NCI-H82 treated with DMSO at 0.1 percent for 48 hours (cell line): ENCODE measurements around the gene RAB40C.
"Not testable (repeated sequence)": the region's sequence is repeated elsewhere in the genome, so short reads cannot be mapped to it uniquely, and the experiment has no call there.

Experiments
- DNase-seq: peaks from one replicate; lab custom pipeline; 2025; ENCODE audit not compliant: unreplicated experiment; lab: John Stamatoyannopoulos, UW

Gene RAB40C

DNA sequence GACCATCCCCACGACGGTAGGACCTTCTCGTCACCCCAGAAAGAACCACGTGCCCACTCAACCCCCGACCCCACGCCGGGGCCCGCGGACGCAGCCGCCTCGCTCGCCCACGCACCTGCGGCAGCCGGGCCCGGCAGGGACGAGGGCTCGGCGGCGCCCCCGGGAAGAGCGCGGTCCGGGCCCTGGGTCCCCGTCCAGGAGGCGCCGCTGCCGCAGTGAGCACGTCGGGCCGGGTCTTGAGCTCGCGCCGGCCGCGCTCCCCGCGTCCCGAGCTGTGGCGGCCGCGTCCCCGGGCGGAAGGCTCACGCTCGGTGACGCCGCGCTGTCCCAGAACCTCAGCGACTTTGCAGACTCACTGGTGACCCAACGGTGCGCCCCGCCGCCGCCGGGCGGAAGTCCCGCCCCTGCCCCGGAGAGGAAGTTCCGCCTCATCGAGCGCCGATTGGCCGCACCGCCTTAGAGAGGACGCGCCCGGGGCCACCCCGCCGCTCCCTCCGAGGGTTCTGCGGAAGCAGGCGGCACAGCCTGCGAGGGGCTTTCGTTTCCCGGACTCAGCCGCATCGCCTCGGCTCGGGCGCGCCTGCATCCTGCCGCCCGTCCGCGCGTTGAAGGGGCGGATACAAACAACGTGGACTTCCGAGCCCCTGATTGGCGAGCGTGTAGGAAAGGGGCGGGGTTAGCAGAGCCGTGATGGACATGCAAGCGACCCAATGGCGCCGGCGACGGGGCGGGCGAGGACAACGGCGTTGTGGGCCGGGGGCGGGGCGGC is 793 bp upstream of the RAB40C start:
- DNase-seq = peak; percentile 87

GRCh38 chr16:590188-590814 is 435 bp downstream of the RAB40C start:
- no peak for DNase-seq

GRCh38 chr16:590815-591200 is 942 bp downstream of the RAB40C start:
- DNase-seq = no peak

- no peak for DNase-seq
Observed at GRCh38 chr16:591231-591630, 1.4 kb downstream of the RAB40C start.

GRCh38 chr16:591892-592517 is 2.1 kb downstream of the RAB40C start:
- no peak for DNase-seq

GRCh38 chr16:592518-593306 is 2.8 kb downstream of the RAB40C start:
- DNase-seq = no peak

DNA sequence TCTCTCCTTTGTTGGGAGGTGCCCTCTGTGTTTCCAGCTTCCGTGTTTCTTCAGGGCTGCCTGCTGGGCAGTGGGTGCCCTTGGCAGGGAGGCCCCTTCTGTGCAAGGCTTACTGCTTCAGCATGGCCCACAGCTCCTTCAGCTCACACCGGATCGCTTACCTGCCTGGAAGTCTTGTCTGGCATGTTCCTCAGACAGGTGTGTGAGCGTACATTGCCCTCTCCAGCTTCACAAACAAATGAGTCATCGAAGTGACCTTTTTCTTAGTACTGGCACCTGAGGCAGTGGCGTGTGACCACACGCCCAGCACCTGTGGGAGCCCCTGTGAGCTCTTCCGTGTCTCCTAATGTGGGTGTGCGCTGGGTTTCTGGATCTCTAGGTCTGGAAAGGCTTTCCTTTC is 3.5 kb downstream of the RAB40C start:
- DNase-seq = no peak

- no peak for DNase-seq
Observed at GRCh38 chr16:593807-594206, 3.9 kb downstream of the RAB40C start.

DNA sequence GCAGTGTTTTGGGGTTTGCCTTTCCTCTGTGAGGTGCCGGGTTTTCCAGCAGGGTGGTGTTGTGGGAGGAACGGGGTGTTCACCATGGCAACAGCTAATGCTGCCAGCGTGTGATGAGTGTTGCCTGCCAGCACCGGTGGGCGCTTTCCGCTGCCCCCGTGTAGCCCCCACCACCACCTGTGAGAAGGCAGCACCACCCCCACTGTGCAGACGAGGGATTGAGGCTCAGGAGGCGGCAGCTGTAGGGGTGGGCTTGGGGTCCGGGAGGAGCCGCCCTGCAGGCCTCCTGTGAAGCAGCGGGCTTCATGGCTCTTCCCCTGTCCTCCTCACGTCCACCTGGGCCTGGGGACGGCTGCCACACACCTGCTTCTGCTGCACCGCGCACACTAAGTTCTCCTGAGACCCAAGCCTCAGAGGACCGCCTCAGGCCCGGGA is 5.2 kb downstream of the RAB40C start:
- DNase-seq = no peak

DNA sequence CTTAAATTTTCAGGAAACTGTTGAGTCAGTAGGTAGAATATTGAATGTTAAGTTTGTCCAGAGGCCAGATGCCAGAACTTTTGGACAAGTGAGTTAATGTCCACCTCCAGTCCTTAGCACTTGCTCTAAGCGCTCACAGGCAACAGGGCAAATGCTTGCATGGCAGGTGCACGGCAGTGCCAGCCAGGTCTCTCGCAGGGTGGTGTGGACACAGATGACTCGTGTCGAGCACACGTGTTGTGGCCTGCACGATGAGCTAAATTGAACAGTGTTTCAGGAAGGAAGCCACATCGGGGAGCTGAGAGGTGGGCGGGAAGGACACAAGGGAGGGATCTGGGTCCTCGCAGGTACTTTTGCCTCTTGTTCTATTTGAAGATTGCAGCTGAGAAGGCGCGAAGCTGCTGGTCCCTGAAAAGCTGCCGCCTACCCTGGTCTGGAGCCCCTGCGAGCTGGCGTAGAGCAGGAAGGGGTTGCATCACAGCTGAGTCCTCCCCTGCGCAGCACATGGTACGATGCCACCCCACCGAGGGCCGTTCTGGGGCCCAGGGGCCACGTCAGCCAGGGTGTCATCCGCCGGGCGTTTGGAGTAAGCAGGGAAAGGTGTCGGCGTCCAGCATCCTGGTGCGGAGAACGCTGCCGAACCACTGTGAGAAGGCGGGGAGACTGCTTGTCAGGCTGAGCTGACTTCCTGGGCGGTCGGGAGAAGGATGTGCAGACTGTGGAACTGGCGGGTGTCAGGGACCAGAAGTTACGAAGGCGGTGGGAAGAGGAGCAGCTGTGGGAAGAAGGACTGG is 6.3 kb downstream of the RAB40C start:
- no peak for DNase-seq

DNA sequence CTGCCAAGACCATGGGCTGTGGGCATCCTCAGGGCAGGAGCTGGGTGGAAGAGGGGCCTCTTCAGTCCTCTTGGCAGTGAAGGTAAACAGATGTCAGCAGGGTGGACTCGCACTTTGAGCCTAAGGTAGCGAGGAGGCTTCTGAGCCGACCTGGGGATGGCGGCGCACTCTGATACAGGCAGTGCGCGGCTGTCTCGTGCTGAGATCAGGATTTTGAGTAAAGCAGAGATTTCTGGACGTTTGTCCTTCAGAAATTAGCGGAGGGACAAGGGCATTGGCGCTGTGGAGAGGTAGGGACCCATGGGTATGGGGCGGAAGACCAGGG is 6.8 kb downstream of the RAB40C start:
- no peak for DNase-seq

DNA sequence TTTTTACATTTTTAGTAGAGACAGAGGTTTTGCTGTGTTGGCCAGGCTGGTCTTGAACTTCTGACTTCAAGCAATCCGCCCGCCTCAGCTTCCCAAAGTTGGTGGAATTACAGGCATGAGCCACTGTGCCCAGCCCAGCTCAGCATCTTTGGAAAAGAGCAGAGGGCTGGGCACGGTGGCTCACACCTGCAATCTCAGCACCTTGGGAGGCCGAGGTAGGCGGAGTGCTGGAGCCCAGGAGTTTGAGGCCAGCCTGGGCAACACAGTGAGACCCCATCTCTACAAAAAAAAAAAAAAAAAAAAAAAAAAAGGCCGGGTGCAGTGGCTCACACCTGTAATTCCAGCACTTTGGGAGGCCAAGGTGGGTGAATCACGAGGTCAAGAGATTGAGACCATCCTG is 7.8 kb downstream of the RAB40C start:
- not testable (repeated sequence) for DNase-seq

- no peak for DNase-seq
Observed at GRCh38 chr16:598823-599739, 9.2 kb downstream of the RAB40C start.

DNA sequence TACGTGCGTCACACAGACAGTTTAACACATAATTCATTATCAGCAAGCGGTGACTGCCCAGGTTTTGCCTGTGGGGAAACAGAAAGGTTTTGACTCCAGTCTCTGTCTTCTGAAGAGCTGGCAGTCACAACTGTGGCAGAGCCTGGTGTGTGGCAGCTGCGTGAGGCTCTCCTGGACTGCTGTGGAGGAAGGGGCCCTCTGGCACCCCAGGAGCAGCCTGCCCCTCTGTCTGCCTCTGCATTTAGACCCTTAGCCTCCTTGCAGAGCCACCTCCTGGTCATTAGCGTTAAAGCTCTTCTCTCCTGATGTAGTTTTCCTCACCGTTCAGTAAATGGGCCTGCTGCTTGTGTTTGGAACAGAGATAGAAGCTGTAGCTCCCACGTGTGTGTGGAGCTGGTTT is 10.9 kb downstream of the RAB40C start:
- DNase-seq = peak; percentile 20

- no peak for DNase-seq
Observed at GRCh38 chr16:603933-604332, 14.1 kb downstream of the RAB40C start.

DNA sequence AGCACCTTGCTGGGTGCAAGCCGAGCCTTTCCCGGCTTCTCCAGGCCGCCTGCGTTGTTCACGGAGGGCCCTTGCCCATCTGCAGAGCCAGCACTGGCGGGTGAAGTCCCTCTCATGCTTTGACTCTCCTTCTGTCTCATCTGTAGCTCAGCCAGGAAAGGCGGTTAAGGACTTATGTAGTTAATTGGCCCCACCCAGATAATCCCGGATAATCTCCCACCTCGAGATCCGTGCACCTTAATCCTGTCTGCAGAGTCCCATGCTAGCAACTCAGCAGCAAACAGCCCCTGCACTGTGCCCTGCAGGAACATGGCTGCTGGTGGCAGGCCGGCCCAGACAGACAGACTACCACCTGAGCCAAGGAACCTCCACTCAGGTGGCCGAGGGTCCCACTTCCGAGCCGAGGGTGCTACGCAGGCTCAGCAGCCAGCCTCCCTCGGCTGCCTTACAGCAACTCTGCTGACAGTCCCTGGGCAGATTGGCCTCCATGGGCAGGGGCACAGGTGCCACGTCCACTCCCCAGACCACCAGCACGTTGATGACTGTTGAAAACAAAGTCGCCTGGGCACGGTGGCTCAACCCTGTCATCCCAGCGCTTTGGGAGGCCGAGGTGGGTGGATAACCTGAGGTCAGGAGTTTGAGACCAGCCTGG is 16.9 kb downstream of the RAB40C start:
- DNase-seq = peak; percentile 93

GRCh38 chr16:608019-608418 is 18.2 kb downstream of the RAB40C start:
- DNase-seq = no peak

GRCh38 chr16:609316-609715 is 19.4 kb downstream of the RAB40C start:
- DNase-seq = no peak

GRCh38 chr16:609984-610383 is 20.1 kb downstream of the RAB40C start:
- no peak for DNase-seq
